NCI-H128 (cell line): Measurements from ENCODE around the gene LRRC57.

Experiments
- DNase-seq: peaks from one replicate; lab custom pipeline; 2025; ENCODE audit not compliant: unreplicated experiment; lab: John Stamatoyannopoulos, UW

The LRRC57 gene

GRCh38 chr15:42553554-42553953, 5.0 kb upstream of the LRRC57 start:
- DNase-seq, result no peak

DNA sequence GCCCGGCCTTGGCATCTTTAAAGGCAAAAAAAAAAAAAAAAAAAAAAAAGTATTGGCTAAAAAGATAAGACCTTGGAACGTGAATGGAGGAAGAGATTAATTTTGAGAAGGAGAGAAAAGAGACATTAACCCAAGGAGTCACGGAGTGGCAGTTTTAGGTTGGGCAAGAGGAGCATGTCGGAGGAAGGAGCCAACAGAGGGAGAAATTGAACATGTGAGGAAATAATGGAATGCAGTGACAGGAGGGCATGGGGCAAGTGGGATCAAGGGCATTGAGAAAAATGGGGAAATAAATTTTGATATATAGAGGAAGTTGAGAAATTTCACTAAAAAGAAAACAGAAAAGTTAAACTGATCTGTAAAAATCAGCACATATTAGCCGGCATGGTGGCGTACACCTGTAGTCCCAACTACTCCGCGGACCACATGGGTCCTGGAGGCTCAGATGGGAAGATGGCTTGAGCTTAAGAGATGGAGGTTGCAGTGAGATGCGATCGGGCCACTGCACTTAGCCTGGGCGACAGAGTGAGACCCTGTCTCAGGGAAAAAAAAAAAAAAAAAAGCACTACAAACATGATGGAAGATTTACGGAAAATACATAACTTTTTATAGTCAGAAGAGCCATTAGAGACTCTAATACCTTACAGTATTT, 1.3 kb upstream of the LRRC57 start:
- DNase-seq, result no peak

- peak; percentile 48 for DNase-seq
Observed at GRCh38 chr15:42549032-42549491, 469 bp upstream of the LRRC57 start.

GRCh38 chr15:42547918-42548248, 710 bp downstream of the LRRC57 start:
- no peak for DNase-seq

GRCh38 chr15:42544853-42545629, 3.6 kb downstream of the LRRC57 start:
- no peak for DNase-seq

- DNase-seq, result no peak
Observed at GRCh38 chr15:42533246-42533645, 15.3 kb downstream of the LRRC57 start.

DNA sequence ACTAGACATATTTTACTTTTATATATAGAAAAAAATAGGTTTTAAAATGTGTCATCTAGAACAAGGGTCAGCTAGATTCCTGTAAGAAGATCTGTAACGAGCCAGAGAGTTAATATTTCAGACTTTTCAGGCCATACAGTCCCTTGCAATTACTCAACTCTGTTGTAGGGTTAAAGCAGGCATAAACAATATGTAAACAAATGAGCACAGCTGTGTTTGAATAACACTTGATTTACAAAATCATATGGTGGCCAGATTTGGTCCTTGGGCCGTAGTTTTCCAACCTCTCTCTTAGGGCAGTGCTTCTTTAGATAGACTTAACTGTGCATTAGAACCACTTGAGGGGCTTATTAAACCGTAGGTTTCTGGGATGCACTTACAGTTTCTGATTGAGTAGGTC, 19.6 kb downstream of the LRRC57 start:
- no peak for DNase-seq

GRCh38 chr15:42523331-42523730, 25.3 kb downstream of the LRRC57 start:
- no peak for DNase-seq

GRCh38 chr15:42511007-42511391, 37.6 kb downstream of the LRRC57 start:
- no peak for DNase-seq

GRCh38 chr15:42510258-42511006, 38.2 kb downstream of the LRRC57 start:
- DNase-seq, result no peak

DNA sequence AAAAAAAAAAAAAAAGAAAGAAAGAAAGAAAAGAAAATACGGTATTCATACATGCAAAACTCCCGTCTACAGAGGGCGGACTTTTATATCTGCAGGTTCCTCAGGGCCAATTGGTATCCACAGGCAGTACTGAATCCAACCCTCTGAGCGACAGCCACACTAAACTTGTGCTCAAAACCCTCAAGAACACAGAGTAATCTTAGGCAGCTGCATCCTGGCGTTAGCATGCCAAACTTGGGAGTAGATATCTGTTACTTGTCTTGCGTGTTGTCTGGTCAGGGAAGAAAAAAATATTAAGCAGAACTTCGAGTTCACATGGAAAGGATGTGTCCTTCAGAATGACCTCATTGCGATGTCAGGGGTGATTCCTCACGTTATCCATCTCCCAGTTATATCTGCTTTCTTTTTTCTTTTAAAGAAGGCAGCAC, 40.3 kb downstream of the LRRC57 start:
- DNase-seq, result no peak

DNA sequence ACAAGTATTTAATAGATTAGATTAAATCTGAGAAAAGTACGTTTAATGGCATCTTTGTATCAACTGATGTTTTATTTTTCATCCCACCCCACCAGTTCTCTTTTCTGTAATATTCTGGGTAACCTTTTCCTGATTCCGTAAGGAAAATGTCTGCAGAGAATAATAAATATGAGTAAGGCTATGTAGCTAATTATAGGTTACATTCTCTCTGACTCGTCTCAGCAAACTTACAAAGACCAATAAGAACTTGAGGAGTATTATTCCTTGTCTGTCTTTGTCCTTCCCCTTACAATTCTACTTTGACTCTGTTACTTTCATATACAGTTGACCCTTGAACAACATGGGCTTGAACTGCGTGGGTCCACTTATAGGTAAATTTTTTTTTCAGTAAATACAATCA, 41.1 kb downstream of the LRRC57 start:
- no peak for DNase-seq

- no peak for DNase-seq
Observed at GRCh38 chr15:42504631-42505030, 44.0 kb downstream of the LRRC57 start.

GRCh38 chr15:42503825-42504224, 44.8 kb downstream of the LRRC57 start:
- no peak for DNase-seq

DNA sequence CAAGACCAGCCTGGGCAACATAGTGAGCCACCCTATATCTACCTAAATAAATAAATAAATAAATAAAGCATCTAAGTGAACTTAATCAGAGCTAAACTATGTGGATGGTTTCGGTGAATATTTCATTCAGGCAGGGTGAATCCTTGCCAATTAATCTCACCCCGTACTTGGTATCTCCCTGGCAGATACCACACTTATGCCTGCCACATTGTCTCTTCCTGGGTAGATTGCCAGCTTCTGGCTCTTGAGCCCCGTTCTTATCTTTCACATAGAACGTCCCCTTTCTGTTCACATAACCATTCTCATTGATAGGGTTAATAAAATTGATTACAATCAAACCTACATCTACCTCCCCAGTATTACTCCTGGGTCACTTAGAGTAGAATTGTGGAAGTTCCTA, 46.1 kb downstream of the LRRC57 start:
- no peak for DNase-seq

DNA sequence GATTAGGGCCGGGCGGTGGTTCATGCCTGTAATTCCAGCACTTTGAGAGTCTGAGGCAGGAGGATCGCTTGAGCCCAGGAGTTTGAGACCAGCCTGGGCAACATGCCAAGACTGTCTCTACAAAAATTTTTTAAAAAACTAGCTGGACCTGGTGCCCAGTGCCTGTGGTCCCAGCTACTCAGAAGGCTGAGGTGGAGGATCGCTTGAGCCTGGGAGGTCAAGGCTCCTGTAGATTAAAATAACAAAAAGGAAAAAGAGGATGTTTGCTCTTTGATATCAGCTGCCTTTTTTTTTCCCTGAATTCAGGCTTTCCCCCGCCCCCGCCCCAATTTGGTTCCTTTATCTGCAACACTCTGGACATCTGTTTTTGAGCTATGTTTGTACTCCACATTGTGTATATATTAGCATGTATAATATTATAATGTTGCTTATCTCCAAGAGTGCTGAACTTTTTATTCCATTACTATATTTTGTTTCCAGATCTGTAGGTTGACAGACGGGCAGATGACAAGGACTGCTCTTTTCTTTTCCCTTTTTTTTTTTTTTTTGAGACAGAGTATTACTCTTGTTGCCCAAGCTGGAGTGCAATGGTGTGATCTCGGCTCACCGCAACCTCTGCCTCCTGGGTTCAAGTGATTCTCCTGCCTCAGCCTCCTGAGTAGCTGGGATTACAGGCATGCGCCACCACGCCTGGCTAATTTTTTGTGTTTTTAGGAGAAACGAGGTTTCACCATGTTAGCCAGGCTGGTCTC, 48.6 kb downstream of the LRRC57 start:
- no peak for DNase-seq

- no peak for DNase-seq
Observed at GRCh38 chr15:42498212-42499068, 50.2 kb downstream of the LRRC57 start.

- DNase-seq, result peak; percentile 21
Observed at GRCh38 chr15:42495361-42496212, 53.0 kb downstream of the LRRC57 start, which contains the start of gene SNAP23. Gene SNAP23 (plus strand): TSS chr15:42495634. CDS start chr15:42511847, 16,213 bp downstream.

GRCh38 chr15:42494998-42495360, 53.6 kb downstream of the LRRC57 start:
- no peak for DNase-seq
